HAP-1 (cell line): ENCODE measurements around the gene AMELX.

ENCODE experiments used
- DNase-seq, 2 experiments: peaks; one replicate each; pipeline ENCODE4 v3.0.0-alpha.2; 2016 to 2020; ENCODE audit warnings: low spot score in 2 of 2
- H3K27me3 ChIP-seq: fragments of 250-450 bp; sonication (Bioruptor Pico); 2 replicates; pipeline ENCODE4 v1.5.1; 2020; ENCODE audit warnings: low read depth, mild to moderate bottlenecking, moderate library complexity
- H3K36me3 ChIP-seq: fragments of 250-450 bp; sonication (Bioruptor Pico); replicated peaks from 2 replicates; pipeline ENCODE4 v1.5.1; 2020; ENCODE audit warnings: mild to moderate bottlenecking
- H3K4me1 ChIP-seq: fragments of 250-450 bp; sonication (Bioruptor Pico); 2 replicates; pipeline ENCODE4 v1.5.1; 2020; ENCODE audit warnings: mild to moderate bottlenecking
- H3K4me3 ChIP-seq: fragments of 250-450 bp; sonication (Bioruptor Pico); 2 replicates; pipeline ENCODE4 v1.5.1; 2020; ENCODE audit warnings: mild to moderate bottlenecking, moderate library complexity
- H3K9me3 ChIP-seq: fragments of 250-450 bp; sonication (Bioruptor Pico); 2 replicates; pipeline ENCODE4 v1.5.1; 2020; ENCODE audit warnings: mild to moderate bottlenecking, moderate library complexity
- in situ Hi-C: fragments of 300-500 bp; cut with MboI; formaldehyde crosslinking; loops from 3 replicates; pipeline ENCODE4 v1.14.3; 2020; ENCODE audit warnings: low sequenced_read_pairs, inconsistent platforms, mixed read lengths

The AMELX gene

DNA sequence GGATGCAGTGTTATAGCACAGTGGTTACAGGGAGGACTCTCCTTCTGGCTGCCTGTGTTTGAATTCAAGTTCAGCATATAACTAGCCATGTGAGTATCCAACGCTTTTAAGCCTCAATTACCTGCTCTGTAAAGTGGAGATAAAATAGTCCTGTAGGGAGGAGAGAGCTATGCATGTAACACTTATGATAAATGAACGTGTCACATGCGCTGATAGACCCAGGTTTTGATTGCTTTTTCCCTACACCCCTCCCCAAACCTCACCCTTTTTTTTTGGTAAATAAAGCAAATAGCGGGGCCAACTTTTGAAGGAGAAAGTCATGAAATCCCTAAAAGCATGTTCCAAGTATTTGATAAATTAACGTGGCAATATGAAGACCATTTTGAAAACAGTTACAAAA, 20.4 kb upstream of the AMELX start:
- Histone ChIP-seq H3K27me3 (peaks cover 6% of the 10 kb centered on the region; the same call in 1 of the 2 replicates), H3K4me3 (no peak overlapping the region)
- in situ Hi-C loops, result no loop called here

DNA sequence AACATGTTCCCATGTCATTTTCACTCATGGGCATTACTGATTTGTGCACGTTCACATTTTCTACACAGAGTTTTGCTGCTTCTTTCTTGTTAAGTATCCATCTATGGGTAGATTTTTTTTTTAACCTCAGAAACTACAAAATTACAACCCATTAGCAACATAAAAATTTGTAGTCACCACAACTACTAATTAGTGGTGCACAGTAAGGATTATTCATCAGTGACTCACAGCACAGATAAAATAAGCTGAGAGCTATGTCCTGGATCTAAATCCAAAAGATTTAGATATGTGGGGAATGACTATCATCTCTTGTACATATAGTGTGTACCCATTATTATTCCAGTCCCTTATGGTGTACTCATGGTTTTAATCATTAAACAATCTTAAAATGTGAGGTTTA, 19.7 kb upstream of the AMELX start:
- no peak for DNase-seq
- H3K27me3 ChIP-seq, result peaks cover 6% of the 10 kb centered on the region; the same call in 1 of the 2 replicates
- H3K9me3 ChIP-seq, result no peaks in the 10 kb centered on the region
- H3K4me1 ChIP-seq, result no peaks in the 10 kb centered on the region
- H3K4me3 ChIP-seq, result no peak overlapping the region
- in situ Hi-C loops, result no loop called here
- no peaks in the 10 kb centered on the region for H3K36me3 ChIP-seq

More for the DNA sequence above, 20.4 kb upstream of the AMELX start:
- DNase-seq, result no peak
- no peaks in the 10 kb centered on the region for H3K4me1 ChIP-seq
- H3K9me3 ChIP-seq, result no peaks in the 10 kb centered on the region
- H3K36me3 ChIP-seq, result no peaks in the 10 kb centered on the region

DNA sequence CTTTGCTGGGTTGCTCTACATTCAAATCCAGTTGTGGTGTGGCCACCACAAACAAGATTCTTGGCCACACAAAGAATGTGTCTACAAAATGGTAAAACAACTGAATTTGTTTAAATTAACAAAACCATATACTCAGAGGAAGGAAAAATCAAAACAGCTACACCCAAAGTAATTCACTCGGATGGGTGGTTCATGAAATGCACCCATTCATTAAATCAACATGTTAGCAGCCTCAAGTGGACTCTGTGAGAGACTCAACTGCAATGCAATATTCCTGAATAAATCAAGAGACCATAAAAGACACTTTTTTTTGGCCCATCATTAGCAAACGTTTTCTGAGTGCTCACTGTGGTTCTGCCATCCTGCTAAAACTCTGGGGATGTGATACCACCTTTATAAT, 11.2 kb upstream of the AMELX start:
- H3K9me3 ChIP-seq, result no peaks in the 10 kb centered on the region
- in situ Hi-C loops, result no loop called here
- no peaks in the 10 kb centered on the region; the same call in 1 of the 2 replicates for H3K27me3 ChIP-seq
- DNase-seq, result no peak
- H3K4me1 ChIP-seq, result no peaks in the 10 kb centered on the region
- H3K36me3 ChIP-seq, result no peaks in the 10 kb centered on the region
- H3K4me3 ChIP-seq, result no peak overlapping the region

DNA sequence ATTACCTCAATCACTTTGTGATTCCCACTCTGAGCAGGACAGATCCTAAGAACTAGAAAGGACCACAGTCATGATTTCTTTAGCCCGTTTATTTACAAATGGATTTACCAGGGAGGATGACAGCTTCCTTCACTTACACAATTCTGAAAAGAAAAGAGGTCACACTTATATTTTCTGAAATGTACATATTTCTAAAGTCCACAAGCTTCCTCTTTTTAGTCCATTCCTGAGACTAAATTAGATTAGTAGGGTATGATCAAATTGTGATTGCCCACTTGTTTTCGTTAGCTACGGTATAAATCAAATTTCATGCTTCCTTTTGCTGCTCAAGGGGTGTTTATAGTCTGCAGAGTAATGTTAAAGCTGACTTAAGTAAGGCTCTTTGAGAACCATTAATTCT, 7.6 kb upstream of the AMELX start:
- in situ Hi-C loops, result no loop called here
- Histone ChIP-seq H3K27me3 (no peaks in the 10 kb centered on the region; the same call in 1 of the 2 replicates), H3K4me1 (no peaks in the 10 kb centered on the region), H3K36me3 (no peaks in the 10 kb centered on the region), H3K4me3 (no peak overlapping the region), H3K9me3 (no peaks in the 10 kb centered on the region)
- DNase-seq, result no peak

DNA sequence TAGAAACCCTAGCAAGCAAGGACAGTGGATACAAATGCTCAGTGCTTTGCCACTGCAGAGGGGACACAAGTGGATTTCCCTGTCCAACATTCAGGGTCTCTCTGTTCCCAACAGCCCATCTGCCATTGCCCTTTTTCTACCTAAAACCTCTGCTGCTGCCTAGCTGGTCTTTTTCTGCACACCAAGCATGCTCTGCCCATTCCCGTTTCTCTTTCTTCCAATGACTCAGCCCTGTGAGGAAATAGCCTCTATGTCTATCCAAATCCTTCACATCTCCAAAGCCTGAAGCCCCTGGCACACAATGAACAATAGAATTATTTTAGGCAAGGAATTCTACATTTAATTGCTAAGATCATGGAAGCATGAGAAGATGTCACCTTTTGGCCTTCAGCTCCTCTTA, 5.7 kb upstream of the AMELX start:
- Histone ChIP-seq H3K27me3 (peaks cover 5% of the 10 kb centered on the region; the same call in 1 of the 2 replicates), H3K9me3 (no peaks in the 10 kb centered on the region), H3K36me3 (no peaks in the 10 kb centered on the region), H3K4me1 (no peaks in the 10 kb centered on the region), H3K4me3 (no peak overlapping the region)
- in situ Hi-C loops, result no loop called here
- no peak for DNase-seq

DNA sequence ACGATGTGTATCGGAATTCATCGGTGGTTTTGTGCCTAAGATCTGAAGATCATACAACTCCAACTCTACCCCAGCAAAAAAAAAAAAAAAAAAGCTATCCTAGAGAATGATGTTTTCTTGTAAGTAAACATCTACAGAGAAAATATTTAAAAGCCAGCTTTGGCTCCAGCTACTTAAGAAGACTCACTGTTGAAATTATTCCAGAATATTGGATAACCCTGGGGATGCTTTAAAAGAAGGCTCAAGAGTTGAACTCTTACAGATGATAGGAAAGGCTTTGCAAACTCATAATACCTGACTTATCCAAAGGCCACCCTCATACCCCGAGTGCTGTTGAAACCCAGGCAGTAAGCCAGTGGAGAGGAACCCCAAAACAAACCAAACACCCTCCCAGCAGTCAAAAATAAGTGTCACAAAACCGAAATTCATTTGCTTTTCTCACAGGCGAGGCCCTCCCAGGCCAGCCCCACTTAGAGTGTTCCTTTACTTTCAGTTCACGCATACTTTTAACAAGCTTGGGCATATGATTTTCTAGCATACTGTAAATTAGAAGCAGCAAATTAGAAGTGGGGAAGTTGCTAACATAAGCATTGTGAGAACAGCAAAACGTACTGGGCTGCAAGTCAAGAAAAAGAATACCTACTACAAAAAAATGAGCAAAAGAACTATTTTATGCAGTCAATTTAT, 2.7 kb upstream of the AMELX start:
- no peak for DNase-seq
- no peaks in the 10 kb centered on the region for H3K36me3 ChIP-seq
- in situ Hi-C loops, result no loop called here
- no peak overlapping the region for H3K4me3 ChIP-seq
- H3K4me1 ChIP-seq, result no peaks in the 10 kb centered on the region
- peaks cover 17% of the 10 kb centered on the region; the same call in 1 of the 2 replicates for H3K27me3 ChIP-seq
- no peaks in the 10 kb centered on the region for H3K9me3 ChIP-seq

DNA sequence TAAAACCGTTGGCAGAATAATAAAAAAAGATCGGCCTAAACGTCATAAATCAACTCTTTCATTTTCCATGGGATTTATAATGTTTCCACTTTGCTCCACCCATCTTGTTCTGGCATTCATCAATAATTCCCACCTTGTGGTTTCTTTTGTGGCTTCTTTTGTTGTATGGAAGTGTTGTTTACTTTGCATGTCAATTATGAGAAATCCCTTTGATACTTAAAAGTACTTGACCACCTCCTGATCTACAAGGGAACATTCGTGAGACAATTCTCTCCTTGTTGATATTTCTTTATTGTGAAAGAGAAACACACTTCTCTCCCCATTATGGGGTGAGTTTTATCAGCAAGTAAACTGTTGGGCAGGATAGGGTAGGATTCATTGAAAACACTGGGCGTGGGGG, 2.8 kb downstream of the AMELX start:
- in situ Hi-C loops, result no loop called here
- Histone ChIP-seq H3K4me3 (no peak overlapping the region), H3K36me3 (no peaks in the 10 kb centered on the region), H3K4me1 (peaks cover 5% of the 10 kb centered on the region), H3K9me3 (no peaks in the 10 kb centered on the region), H3K27me3 (peaks cover 30% of the 10 kb centered on the region; the same call in 1 of the 2 replicates)
- DNase-seq, result peak in 1 of 2 experiments; percentile 74

DNA sequence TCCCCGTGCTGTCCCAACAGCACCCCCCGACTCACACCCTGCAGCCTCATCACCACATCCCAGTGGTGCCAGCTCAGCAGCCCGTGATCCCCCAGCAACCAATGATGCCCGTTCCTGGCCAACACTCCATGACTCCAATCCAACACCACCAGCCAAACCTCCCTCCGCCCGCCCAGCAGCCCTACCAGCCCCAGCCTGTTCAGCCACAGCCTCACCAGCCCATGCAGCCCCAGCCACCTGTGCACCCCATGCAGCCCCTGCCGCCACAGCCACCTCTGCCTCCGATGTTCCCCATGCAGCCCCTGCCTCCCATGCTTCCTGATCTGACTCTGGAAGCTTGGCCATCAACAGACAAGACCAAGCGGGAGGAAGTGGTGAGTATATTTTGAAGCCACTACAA, 5.4 kb downstream of the AMELX start:
- Histone ChIP-seq H3K27me3 (peaks cover 16% of the 10 kb centered on the region; the same call in 1 of the 2 replicates), H3K4me3 (no peak overlapping the region), H3K36me3 (no peaks in the 10 kb centered on the region), H3K4me1 (peaks cover 5% of the 10 kb centered on the region), H3K9me3 (no peaks in the 10 kb centered on the region)
- in situ Hi-C loops, result no loop called here
- no peak for DNase-seq

DNA sequence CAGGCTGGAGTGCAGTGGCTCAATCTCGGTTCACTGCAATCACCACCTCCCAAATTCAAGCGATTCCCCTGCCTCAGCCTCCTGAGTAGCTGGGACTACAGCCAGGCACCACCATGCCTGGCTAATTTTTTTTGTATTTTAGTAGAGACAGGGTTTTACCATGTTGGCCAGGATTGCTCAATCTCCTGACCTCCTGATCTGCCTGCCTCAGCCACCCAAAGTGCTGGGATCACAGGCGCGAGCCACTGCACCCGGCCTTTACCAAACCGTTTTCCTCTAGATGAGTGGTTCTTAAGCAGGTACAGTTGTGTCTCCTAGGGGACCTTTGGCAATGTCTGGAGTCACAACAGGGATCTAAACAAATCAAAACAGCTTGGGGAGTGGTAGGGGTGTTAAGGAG, 11.6 kb downstream of the AMELX start:
- no peaks in the 10 kb centered on the region for H3K36me3 ChIP-seq
- DNase-seq, result no peak
- in situ Hi-C loops, result no loop called here
- H3K4me1 ChIP-seq, result no peaks in the 10 kb centered on the region; the same call in 1 of the 2 replicates
- no peaks in the 10 kb centered on the region for H3K9me3 ChIP-seq
- H3K4me3 ChIP-seq, result no peak overlapping the region
- H3K27me3 ChIP-seq, result no peaks in the 10 kb centered on the region; the same call in 1 of the 2 replicates

DNA sequence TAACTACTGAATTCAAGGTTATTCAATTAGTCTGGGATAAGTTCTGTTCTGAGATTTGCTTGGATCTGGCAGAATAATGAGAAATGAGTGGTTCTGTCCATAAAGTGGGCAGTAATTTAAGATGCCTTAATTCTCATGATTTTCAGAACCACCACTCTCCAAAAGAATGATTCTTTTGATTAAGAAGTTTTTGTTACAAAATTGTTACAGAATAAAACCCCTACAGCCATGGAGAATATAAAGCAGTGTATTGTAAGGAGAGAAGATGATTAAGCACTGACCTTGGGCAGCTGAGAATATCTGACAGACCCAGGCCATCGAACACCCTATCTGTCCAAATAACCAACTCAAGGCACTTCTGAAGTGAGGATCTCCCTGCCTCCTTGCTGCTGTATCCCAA, 12.4 kb downstream of the AMELX start:
- H3K4me1 ChIP-seq, result no peaks in the 10 kb centered on the region; the same call in 1 of the 2 replicates
- in situ Hi-C loops, result no loop called here
- H3K27me3 ChIP-seq, result no peaks in the 10 kb centered on the region; the same call in 1 of the 2 replicates
- DNase-seq, result no peak
- no peak overlapping the region for H3K4me3 ChIP-seq
- no peaks in the 10 kb centered on the region for H3K9me3 ChIP-seq
- H3K36me3 ChIP-seq, result no peaks in the 10 kb centered on the region

DNA sequence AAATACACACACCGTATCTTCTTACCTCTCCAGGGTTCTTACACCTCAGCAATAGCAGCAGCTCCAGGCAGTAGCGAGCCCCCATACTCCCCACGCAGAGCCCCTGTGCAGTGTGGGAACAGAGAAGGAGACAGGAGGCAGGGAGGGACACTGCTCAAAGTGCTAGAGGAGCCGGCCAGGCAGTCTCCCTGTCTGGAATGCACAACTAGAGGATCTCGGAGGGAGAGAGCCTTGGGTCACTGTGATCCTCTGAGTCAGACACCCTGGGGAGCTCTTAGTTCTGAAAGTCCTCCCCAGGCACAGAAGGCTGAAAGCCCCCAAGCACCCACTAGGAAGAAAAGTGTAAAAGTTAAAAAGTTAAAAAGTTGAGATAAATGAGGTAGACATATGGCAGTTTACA, 16.0 kb downstream of the AMELX start:
- H3K9me3 ChIP-seq, result no peaks in the 10 kb centered on the region
- no peak for DNase-seq
- H3K4me3 ChIP-seq, result no peak overlapping the region
- H3K36me3 ChIP-seq, result no peaks in the 10 kb centered on the region
- no peaks in the 10 kb centered on the region for H3K27me3 ChIP-seq
- no peaks in the 10 kb centered on the region; the same call in 1 of the 2 replicates for H3K4me1 ChIP-seq
- in situ Hi-C loops, result no loop called here

DNA sequence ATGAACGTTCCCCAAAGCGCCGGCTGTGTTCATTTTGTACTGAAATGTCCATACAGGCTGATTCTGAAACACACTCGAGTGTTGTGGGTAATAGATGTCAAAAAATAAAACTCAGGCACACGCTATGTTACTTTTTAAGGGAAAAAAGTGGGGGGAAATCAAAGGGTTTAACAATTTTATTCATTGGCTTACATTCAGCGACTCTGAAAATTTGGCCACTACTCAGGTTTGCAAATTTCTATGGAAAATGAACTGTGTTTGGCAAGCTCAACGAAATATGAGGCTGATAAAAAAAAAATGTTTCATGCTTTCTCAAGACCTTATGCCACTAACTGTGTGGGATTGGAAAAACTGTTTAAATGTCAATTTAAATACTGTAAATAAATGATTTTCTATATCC, 18.5 kb downstream of the AMELX start:
- Histone ChIP-seq H3K4me3 (no peak overlapping the region), H3K4me1 (no peaks in the 10 kb centered on the region), H3K9me3 (no peaks in the 10 kb centered on the region), H3K27me3 (no peaks in the 10 kb centered on the region), H3K36me3 (no peaks in the 10 kb centered on the region)
- DNase-seq, result no peak
- in situ Hi-C loops, result no loop called here

DNA sequence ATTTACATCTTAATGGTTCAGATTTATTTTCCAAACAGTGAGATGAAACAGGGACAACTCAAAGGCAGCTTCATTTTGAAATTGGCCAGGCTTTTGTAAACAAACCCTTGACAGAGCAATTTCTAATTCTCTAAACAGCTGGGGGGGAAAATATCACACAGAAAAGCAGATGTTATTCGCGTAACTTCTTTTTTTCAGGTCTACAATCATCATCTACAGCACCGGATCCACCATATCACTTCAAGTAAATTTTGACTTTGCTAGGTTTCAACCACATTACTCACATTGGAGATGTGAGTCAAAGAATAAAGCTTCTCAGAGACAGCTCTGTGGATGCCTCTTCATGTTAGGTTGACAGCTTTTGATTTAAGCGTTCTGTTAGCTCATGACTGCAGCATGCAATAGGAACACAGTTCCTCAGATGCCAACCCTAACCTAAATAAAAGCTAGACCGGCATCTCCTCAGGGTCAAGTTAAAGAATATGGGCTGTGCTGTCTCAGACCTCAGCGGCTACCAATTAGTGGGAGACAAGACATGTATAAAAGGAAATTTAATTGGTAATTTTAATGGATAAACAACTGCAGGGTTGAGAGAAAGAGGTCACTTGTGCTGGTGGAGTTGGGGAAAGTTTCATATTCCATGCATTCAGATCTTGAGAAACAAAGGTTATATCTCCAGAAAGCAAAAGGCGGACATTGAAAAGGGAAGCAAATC, 26.8 kb downstream of the AMELX start:
- no peaks in the 10 kb centered on the region for H3K36me3 ChIP-seq
- H3K4me3 ChIP-seq, result no peak overlapping the region
- in situ Hi-C loops, result no loop called here
- no peaks in the 10 kb centered on the region for H3K4me1 ChIP-seq
- DNase-seq, result no peak
- H3K27me3 ChIP-seq, result no peaks in the 10 kb centered on the region
- H3K9me3 ChIP-seq, result no peaks in the 10 kb centered on the region

DNA sequence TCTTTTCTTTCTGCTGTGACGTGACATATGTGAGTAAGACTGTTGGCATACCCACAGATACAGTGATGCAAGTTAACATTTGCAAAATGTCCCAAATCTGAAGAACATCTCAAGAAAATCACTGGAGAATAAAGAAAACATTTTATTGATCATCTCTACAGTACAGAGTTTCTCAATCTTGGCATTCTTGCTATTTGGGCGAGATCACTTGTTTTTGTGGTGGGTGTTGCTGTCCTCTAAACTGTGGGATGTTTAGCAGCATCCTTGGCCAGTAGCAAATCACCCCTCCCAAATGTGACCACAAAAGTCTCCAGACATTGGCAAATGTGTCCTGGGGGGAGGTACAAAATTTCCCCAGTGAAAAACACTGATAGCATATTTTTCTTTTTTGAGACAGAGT, 28.8 kb downstream of the AMELX start:
- no peak for DNase-seq
- no peaks in the 10 kb centered on the region for H3K27me3 ChIP-seq
- H3K4me3 ChIP-seq, result no peak overlapping the region
- H3K4me1 ChIP-seq, result no peaks in the 10 kb centered on the region
- H3K9me3 ChIP-seq, result no peaks in the 10 kb centered on the region
- no peaks in the 10 kb centered on the region for H3K36me3 ChIP-seq
- in situ Hi-C loops, result no loop called here
